GM12864 (cell line): ENCODE data around the gene HRG.

ENCODE experiments used
- DNase-seq: peaks from one replicate; pipeline ENCODE4 v3.0.0-alpha.2; 2011; ENCODE audit warnings: low read depth
- H3K4me3 ChIP-seq: 2 replicates; pipeline ENCODE4 v1.5.1; 2011; ENCODE audit warnings: mild to moderate bottlenecking, low read depth, low read length, control low read depth
- TF ChIP-seq, protein P1 (sequence below): IDR thresholded peaks from 2 replicates; pipeline ENCODE4 v1.5.1; 2011; ENCODE audit warnings: low read depth, mild to moderate bottlenecking, moderate library complexity, low read length, control low read depth, inconsistent platforms; ENCODE audit errors: missing control alignments

The HRG gene

DNA sequence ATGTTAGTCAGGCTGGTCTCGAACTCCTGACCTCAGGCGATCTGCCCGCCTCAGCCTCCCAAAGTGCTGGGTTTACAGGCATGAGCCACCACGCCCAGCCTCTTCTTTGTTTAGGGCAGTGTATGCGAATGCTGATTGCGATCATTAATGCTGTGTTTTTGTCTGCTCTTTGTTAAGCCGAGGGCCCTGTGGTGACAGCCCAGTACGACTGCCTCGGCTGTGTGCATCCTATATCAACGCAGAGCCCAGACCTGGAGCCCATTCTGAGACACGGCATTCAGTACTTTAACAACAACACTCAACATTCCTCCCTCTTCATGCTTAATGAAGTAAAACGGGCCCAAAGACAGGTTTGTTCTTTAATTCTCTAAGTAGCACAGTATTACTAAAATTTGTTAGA, 59.1 kb downstream of the HRG start:
- TF ChIP-seq, protein P1, sequence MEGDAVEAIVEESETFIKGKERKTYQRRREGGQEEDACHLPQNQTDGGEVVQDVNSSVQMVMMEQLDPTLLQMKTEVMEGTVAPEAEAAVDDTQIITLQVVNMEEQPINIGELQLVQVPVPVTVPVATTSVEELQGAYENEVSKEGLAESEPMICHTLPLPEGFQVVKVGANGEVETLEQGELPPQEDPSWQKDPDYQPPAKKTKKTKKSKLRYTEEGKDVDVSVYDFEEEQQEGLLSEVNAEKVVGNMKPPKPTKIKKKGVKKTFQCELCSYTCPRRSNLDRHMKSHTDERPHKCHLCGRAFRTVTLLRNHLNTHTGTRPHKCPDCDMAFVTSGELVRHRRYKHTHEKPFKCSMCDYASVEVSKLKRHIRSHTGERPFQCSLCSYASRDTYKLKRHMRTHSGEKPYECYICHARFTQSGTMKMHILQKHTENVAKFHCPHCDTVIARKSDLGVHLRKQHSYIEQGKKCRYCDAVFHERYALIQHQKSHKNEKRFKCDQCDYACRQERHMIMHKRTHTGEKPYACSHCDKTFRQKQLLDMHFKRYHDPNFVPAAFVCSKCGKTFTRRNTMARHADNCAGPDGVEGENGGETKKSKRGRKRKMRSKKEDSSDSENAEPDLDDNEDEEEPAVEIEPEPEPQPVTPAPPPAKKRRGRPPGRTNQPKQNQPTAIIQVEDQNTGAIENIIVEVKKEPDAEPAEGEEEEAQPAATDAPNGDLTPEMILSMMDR: no peak
- H3K4me3 ChIP-seq: no peak overlapping the region
- no peak for DNase-seq
